ENCODE data around the gene PIK3C2G.
"Not testable (repeated sequence)": the region's sequence is repeated elsewhere in the genome, so short reads cannot be mapped to it uniquely, and the experiment has no call there.

Gene PIK3C2G

GRCh38 chr12:18502422-18502968, 241.2 kb downstream of the PIK3C2G start:
- no peak for DNase-seq (ENCODE audit: low read depth in 1 of 2, low spot score in 1 of 2)
- Histone ChIP-seq H3K4me3 (replicated peaks; ENCODE audit: insufficient read depth, low read length) (no peak overlapping the region), H3K27ac (replicated peaks) (no peak overlapping the region), H3K27me3 (ENCODE audit: insufficient read depth, poor library complexity, severe bottlenecking) (no peaks in the 10 kb centered on the region)
- TF ChIP-seq GABPA (IDR thresholded peaks at IDR 0.05; ENCODE audit: low read depth) (no peak), POLR2AphosphoS5 (IDR thresholded peaks at IDR 0.05; ENCODE audit: low read depth) (no peak), SPI1 (IDR thresholded peaks at IDR 0.05; ENCODE audit: borderline replicate concordance, low read depth) (no peak), CTCF (IDR thresholded peaks at IDR 0.05; ENCODE audit: insufficient read depth, low read length) (no peak)
- TF ChIP-seq, protein P1, sequence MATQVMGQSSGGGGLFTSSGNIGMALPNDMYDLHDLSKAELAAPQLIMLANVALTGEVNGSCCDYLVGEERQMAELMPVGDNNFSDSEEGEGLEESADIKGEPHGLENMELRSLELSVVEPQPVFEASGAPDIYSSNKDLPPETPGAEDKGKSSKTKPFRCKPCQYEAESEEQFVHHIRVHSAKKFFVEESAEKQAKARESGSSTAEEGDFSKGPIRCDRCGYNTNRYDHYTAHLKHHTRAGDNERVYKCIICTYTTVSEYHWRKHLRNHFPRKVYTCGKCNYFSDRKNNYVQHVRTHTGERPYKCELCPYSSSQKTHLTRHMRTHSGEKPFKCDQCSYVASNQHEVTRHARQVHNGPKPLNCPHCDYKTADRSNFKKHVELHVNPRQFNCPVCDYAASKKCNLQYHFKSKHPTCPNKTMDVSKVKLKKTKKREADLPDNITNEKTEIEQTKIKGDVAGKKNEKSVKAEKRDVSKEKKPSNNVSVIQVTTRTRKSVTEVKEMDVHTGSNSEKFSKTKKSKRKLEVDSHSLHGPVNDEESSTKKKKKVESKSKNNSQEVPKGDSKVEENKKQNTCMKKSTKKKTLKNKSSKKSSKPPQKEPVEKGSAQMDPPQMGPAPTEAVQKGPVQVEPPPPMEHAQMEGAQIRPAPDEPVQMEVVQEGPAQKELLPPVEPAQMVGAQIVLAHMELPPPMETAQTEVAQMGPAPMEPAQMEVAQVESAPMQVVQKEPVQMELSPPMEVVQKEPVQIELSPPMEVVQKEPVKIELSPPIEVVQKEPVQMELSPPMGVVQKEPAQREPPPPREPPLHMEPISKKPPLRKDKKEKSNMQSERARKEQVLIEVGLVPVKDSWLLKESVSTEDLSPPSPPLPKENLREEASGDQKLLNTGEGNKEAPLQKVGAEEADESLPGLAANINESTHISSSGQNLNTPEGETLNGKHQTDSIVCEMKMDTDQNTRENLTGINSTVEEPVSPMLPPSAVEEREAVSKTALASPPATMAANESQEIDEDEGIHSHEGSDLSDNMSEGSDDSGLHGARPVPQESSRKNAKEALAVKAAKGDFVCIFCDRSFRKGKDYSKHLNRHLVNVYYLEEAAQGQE (IDR thresholded peaks at IDR 0.05; ENCODE audit: insufficient replicate concordance, low read depth): no peak

GRCh38 chr12:18521461-18521860, 260.1 kb downstream of the PIK3C2G start:
- no peak overlapping the region for H3K27ac ChIP-seq (replicated peaks)
- no peak overlapping the region for H3K4me3 ChIP-seq (replicated peaks; ENCODE audit: insufficient read depth, low read length)
- TF ChIP-seq SPI1 (IDR thresholded peaks at IDR 0.05; ENCODE audit: borderline replicate concordance, low read depth) (no peak), POLR2AphosphoS5 (IDR thresholded peaks at IDR 0.05; ENCODE audit: low read depth) (no peak), GABPA (IDR thresholded peaks at IDR 0.05; ENCODE audit: low read depth) (no peak)
- no peaks in the 10 kb centered on the region for H3K27me3 ChIP-seq (ENCODE audit: insufficient read depth, poor library complexity, severe bottlenecking)
- DNase-seq (ENCODE audit: low read depth in 1 of 2, low spot score in 1 of 2): no peak

- Histone ChIP-seq H3K27ac (replicated peaks) (no peak overlapping the region), H3K27me3 (ENCODE audit: insufficient read depth, poor library complexity, severe bottlenecking) (no peaks in the 10 kb centered on the region), H3K4me3 (replicated peaks; ENCODE audit: insufficient read depth, low read length) (no peak overlapping the region)
- no peak for DNase-seq (ENCODE audit: low read depth in 1 of 2, low spot score in 1 of 2)
- TF ChIP-seq GABPA (IDR thresholded peaks at IDR 0.05; ENCODE audit: low read depth): no peak
- no peak for TF ChIP-seq CTCF (IDR thresholded peaks at IDR 0.05; ENCODE audit: insufficient read depth, low read length)
- TF ChIP-seq POLR2AphosphoS5 (IDR thresholded peaks at IDR 0.05; ENCODE audit: low read depth): no peak
- TF ChIP-seq, protein P1 (IDR thresholded peaks at IDR 0.05; ENCODE audit: insufficient replicate concordance, low read depth): no peak
- TF ChIP-seq SPI1 (IDR thresholded peaks at IDR 0.05; ENCODE audit: borderline replicate concordance, low read depth): no peak
Measured at GRCh38 chr12:18522806-18523205, 261.5 kb downstream of the PIK3C2G start.

DNA sequence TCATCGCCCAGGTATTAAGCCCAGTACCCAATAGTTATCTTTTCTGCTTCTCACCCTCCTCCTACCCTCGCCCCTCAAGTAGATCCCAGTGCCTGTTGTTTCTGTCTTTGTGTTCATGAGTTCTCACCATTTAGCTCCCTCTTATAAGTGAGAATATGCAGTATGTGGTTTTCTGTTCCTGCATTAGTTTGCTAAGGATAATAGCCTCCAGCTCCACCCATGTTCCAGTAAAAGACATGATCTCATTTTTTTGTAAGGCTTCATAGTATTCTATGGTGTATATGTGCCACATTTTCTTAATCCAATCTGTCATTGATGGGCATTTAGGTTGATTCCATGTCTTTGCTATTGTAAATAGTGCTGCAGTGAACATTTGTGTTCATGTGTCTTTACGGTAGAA, 281.2 kb downstream of the PIK3C2G start:
- DNase-seq (ENCODE audit: low read depth in 1 of 2, low spot score in 1 of 2); H3K27me3 ChIP-seq (ENCODE audit: insufficient read depth, poor library complexity, severe bottlenecking); H3K4me3 ChIP-seq (replicated peaks; ENCODE audit: insufficient read depth, low read length); H3K27ac ChIP-seq (replicated peaks): not testable (repeated sequence)

DNA sequence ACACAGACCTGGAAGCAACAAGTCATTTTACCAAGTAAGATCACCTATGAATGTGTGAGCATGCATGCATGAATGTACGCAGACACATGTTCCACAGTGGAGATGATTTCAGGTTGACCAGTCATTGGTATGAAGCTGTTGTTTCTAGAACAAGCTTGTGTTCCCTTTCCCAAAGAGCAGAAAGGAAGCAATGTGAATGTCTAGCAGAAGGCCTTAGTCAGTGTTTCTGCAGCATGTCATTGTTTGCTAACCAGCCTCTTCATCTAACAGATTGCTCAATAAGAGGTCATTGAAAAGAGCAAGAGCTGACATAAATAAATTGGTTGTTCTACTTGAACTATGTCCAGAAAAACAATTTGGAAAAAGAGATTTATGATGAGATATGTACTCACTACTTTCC, 285.1 kb downstream of the PIK3C2G start:
- Histone ChIP-seq H3K27ac (replicated peaks) (no peak overlapping the region), H3K27me3 (ENCODE audit: insufficient read depth, poor library complexity, severe bottlenecking) (no peaks in the 10 kb centered on the region), H3K4me3 (replicated peaks; ENCODE audit: insufficient read depth, low read length) (no peak overlapping the region)
- TF ChIP-seq SPI1 (IDR thresholded peaks at IDR 0.05; ENCODE audit: borderline replicate concordance, low read depth) (no peak), GABPA (IDR thresholded peaks at IDR 0.05; ENCODE audit: low read depth) (no peak), CTCF (IDR thresholded peaks at IDR 0.05; ENCODE audit: insufficient read depth, low read length) (no peak), POLR2AphosphoS5 (IDR thresholded peaks at IDR 0.05; ENCODE audit: low read depth) (no peak)
- TF ChIP-seq, protein P1 (IDR thresholded peaks at IDR 0.05; ENCODE audit: insufficient replicate concordance, low read depth): no peak
- DNase-seq (ENCODE audit: low read depth in 1 of 2, low spot score in 1 of 2): no peak

Measured in HL-60 (cell line).